HG03439 (cell line): Measurements from ENCODE around the gene LMF2.

Experiments used
- ATAC-seq: cut with Tn5 transposase; IDR thresholded peaks from one replicate; pipeline ENCODE4 v1.9.1; 2021; ENCODE audit warnings: mild to moderate bottlenecking, moderate library complexity; ENCODE audit not compliant: unreplicated experiment

The LMF2 gene

GRCh38 chr22:50505276-50505775 lies 2.2 kb downstream of the LMF2 start:
- no peak for ATAC-seq

- no peak for ATAC-seq
These were observed 2.9 kb downstream of the LMF2 start for GRCh38 chr22:50504369-50505211.

- ATAC-seq, result no peak
These were observed 3.9 kb downstream of the LMF2 start for GRCh38 chr22:50503475-50504145.

GRCh38 chr22:50502628-50503474 lies 4.7 kb downstream of the LMF2 start:
- ATAC-seq, result no peak

GRCh38 chr22:50502096-50502495 lies 5.4 kb downstream of the LMF2 start:
- no peak for ATAC-seq

GRCh38 chr22:50500452-50500851 lies 7.0 kb downstream of the LMF2 start:
- ATAC-seq, result no peak

GRCh38 chr22:50498322-50498890 lies 9.1 kb downstream of the LMF2 start:
- no peak for ATAC-seq

- no peak for ATAC-seq
These were observed 10.4 kb downstream of the LMF2 start for GRCh38 chr22:50497093-50497492.

- ATAC-seq, result no peak
These were observed 16.8 kb downstream of the LMF2 start for GRCh38 chr22:50490531-50491308.

- ATAC-seq, result no peak
These were observed 17.9 kb downstream of the LMF2 start for GRCh38 chr22:50489363-50490243.

GRCh38 chr22:50488886-50489285 lies 18.6 kb downstream of the LMF2 start:
- ATAC-seq, result no peak

GRCh38 chr22:50488006-50488677 lies 19.4 kb downstream of the LMF2 start:
- ATAC-seq, result no peak

GRCh38 chr22:50487290-50488005 lies 20.1 kb downstream of the LMF2 start:
- no peak for ATAC-seq

- ATAC-seq, result no peak
These were observed 20.8 kb downstream of the LMF2 start, which contains the start of gene MIOX for GRCh38 chr22:50486561-50487289. TSS of gene MIOX (plus strand) at chr22:50486859. CDS start at chr22:50486898, 39 bp downstream.

- no peak for ATAC-seq
These were observed 22.0 kb downstream of the LMF2 start for GRCh38 chr22:50485221-50486131.
